ENCODE data around the gene TBC1D9B.

TBC1D9B gene

GRCh38 chr5:179864686-179865085 is 43.0 kb downstream of the TBC1D9B start:
- Histone ChIP-seq H3K9me3 (ENCODE audit: control insufficient read depth, low read length) (no peaks in the 10 kb centered on the region), H2BK120ac (ENCODE audit: low read depth, low read length) (no peak overlapping the region), H2BK12ac (ENCODE audit: low read length in 2 of 2) (no peak overlapping the region), H3K36me3 (ENCODE audit: control insufficient read depth in 1 of 2, insufficient read depth in 2 of 2, low read depth in 1 of 2, low read length in 2 of 2) (peaks cover 75 to 76% of the 10 kb centered on the region in 2 experiments), H4K8ac (ENCODE audit: low read length) (no peak overlapping the region), H3K9ac (ENCODE audit: low read length) (no peak overlapping the region), H3K4me2 (ENCODE audit: low read length, poor library complexity, severe bottlenecking) (no peak overlapping the region), H3K23ac (ENCODE audit: low read length in 2 of 2) (no peak overlapping the region), H2AFZ (ENCODE audit: low read depth, low read length) (no peak overlapping the region), H3K27me3 (ENCODE audit: control insufficient read depth in 1 of 2, insufficient read depth in 1 of 2, low read length in 2 of 2) (no peaks in the 10 kb centered on the region), H2AK5ac (ENCODE audit: low read length, severe bottlenecking) (no peak overlapping the region), H3K79me1 (replicated peaks; ENCODE audit: low read length, poor library complexity, severe bottlenecking) (peaks cover 8% of the 10 kb centered on the region), H3K27ac (ENCODE audit: low read length, poor library complexity, severe bottlenecking) (no peak overlapping the region), H2BK15ac (ENCODE audit: low read depth, poor library complexity, severe bottlenecking) (no peak overlapping the region), H3K4me1 (ENCODE audit: control insufficient read depth, insufficient read depth, low read depth, low read length) (peaks cover 10% of the 10 kb centered on the region), H3K4me3 (ENCODE audit: insufficient read depth in 1 of 2, low read depth in 1 of 2, low read length in 2 of 2) (no peak overlapping the region), H4K91ac (ENCODE audit: low read length) (no peak overlapping the region), H3K4ac (ENCODE audit: low read depth in 1 of 2, low read length in 2 of 2) (no peak overlapping the region), H3K14ac (ENCODE audit: low read length in 2 of 2) (no peak overlapping the region), H2BK5ac (ENCODE audit: low read depth, low read length, poor library complexity, severe bottlenecking) (no peak overlapping the region), H3K18ac (ENCODE audit: low read depth in 1 of 2, low read length in 2 of 2) (no peak overlapping the region)
- WGBS, result 99% methylated on average over 7 of the region's 7 CpGs
- DNase-seq, result no peak

- no peak overlapping the region for H3K4me3 ChIP-seq (ENCODE audit: insufficient read depth in 1 of 2, low read depth in 1 of 2, low read length in 2 of 2)
- peaks cover 64 to 65% of the 10 kb centered on the region in 2 experiments for H3K36me3 ChIP-seq (ENCODE audit: control insufficient read depth in 1 of 2, insufficient read depth in 2 of 2, low read depth in 1 of 2, low read length in 2 of 2)
- H3K27ac ChIP-seq (ENCODE audit: low read length, poor library complexity, severe bottlenecking), result no peak overlapping the region
- H3K4ac ChIP-seq (ENCODE audit: low read depth in 1 of 2, low read length in 2 of 2), result no peak overlapping the region
- H3K27me3 ChIP-seq (ENCODE audit: control insufficient read depth in 1 of 2, insufficient read depth in 1 of 2, low read length in 2 of 2), result no peaks in the 10 kb centered on the region
- no peak overlapping the region for H2AK5ac ChIP-seq (ENCODE audit: low read length, severe bottlenecking)
- no peak overlapping the region for H3K23ac ChIP-seq (ENCODE audit: low read length in 2 of 2)
- H3K4me1 ChIP-seq (ENCODE audit: control insufficient read depth, insufficient read depth, low read depth, low read length), result peaks cover 10% of the 10 kb centered on the region
- H4K91ac ChIP-seq (ENCODE audit: low read length), result no peak overlapping the region
- H3K14ac ChIP-seq (ENCODE audit: low read length in 2 of 2), result no peak overlapping the region
- H3K18ac ChIP-seq (ENCODE audit: low read depth in 1 of 2, low read length in 2 of 2), result no peak overlapping the region
- H2BK12ac ChIP-seq (ENCODE audit: low read length in 2 of 2), result no peak overlapping the region
- H2BK120ac ChIP-seq (ENCODE audit: low read depth, low read length), result no peak overlapping the region
- no peak overlapping the region for H2AFZ ChIP-seq (ENCODE audit: low read depth, low read length)
- H3K4me2 ChIP-seq (ENCODE audit: low read length, poor library complexity, severe bottlenecking), result no peak overlapping the region
- H3K79me1 ChIP-seq (replicated peaks; ENCODE audit: low read length, poor library complexity, severe bottlenecking), result peaks cover 13% of the 10 kb centered on the region
- H3K9me3 ChIP-seq (ENCODE audit: control insufficient read depth, low read length), result no peaks in the 10 kb centered on the region
- no peak overlapping the region for H2BK15ac ChIP-seq (ENCODE audit: low read depth, poor library complexity, severe bottlenecking)
- WGBS, result 96% methylated on average over 31 of the region's 31 CpGs
- no peak overlapping the region for H2BK5ac ChIP-seq (ENCODE audit: low read depth, low read length, poor library complexity, severe bottlenecking)
- no peak overlapping the region for H3K9ac ChIP-seq (ENCODE audit: low read length)
- H4K8ac ChIP-seq (ENCODE audit: low read length), result no peak overlapping the region
- DNase-seq, result no peak
Observed at GRCh38 chr5:179863449-179864085, 44.1 kb downstream of the TBC1D9B start.

- Histone ChIP-seq H2BK15ac (ENCODE audit: low read depth, poor library complexity, severe bottlenecking) (no peak overlapping the region), H3K4me1 (ENCODE audit: control insufficient read depth, insufficient read depth, low read depth, low read length) (peaks cover 10% of the 10 kb centered on the region), H2BK120ac (ENCODE audit: low read depth, low read length) (no peak overlapping the region), H3K18ac (ENCODE audit: low read depth in 1 of 2, low read length in 2 of 2) (no peak overlapping the region), H3K4me3 (ENCODE audit: insufficient read depth in 1 of 2, low read depth in 1 of 2, low read length in 2 of 2) (no peak overlapping the region), H2AK5ac (ENCODE audit: low read length, severe bottlenecking) (no peak overlapping the region), H4K91ac (ENCODE audit: low read length) (no peak overlapping the region), H4K8ac (ENCODE audit: low read length) (no peak overlapping the region), H3K4ac (ENCODE audit: low read depth in 1 of 2, low read length in 2 of 2) (no peak overlapping the region), H3K4me2 (ENCODE audit: low read length, poor library complexity, severe bottlenecking) (no peak overlapping the region), H2AFZ (ENCODE audit: low read depth, low read length) (no peak overlapping the region), H3K9ac (ENCODE audit: low read length) (no peak overlapping the region), H3K27me3 (ENCODE audit: control insufficient read depth in 1 of 2, insufficient read depth in 1 of 2, low read length in 2 of 2) (no peaks in the 10 kb centered on the region), H3K36me3 (ENCODE audit: control insufficient read depth in 1 of 2, insufficient read depth in 2 of 2, low read depth in 1 of 2, low read length in 2 of 2) (peaks cover 59 to 60% of the 10 kb centered on the region in 2 experiments), H3K79me1 (replicated peaks; ENCODE audit: low read length, poor library complexity, severe bottlenecking) (peaks cover 13% of the 10 kb centered on the region), H3K9me3 (ENCODE audit: control insufficient read depth, low read length) (no peaks in the 10 kb centered on the region), H3K14ac (ENCODE audit: low read length in 2 of 2) (no peak overlapping the region), H3K27ac (ENCODE audit: low read length, poor library complexity, severe bottlenecking) (no peak overlapping the region), H2BK5ac (ENCODE audit: low read depth, low read length, poor library complexity, severe bottlenecking) (no peak overlapping the region), H3K23ac (ENCODE audit: low read length in 2 of 2) (no peak overlapping the region), H2BK12ac (ENCODE audit: low read length in 2 of 2) (no peak overlapping the region)
- DNase-seq, result no peak
- 98% methylated on average over 7 of the region's 9 CpGs for WGBS
Observed at GRCh38 chr5:179862891-179863290, 44.8 kb downstream of the TBC1D9B start.

- H2BK12ac ChIP-seq (ENCODE audit: low read length in 2 of 2), result no peak overlapping the region
- H3K23ac ChIP-seq (ENCODE audit: low read length in 2 of 2), result no peak overlapping the region
- H4K8ac ChIP-seq (ENCODE audit: low read length), result no peak overlapping the region
- H3K9ac ChIP-seq (ENCODE audit: low read length), result no peak overlapping the region
- H3K9me3 ChIP-seq (ENCODE audit: control insufficient read depth, low read length), result no peaks in the 10 kb centered on the region
- no peak overlapping the region for H2BK15ac ChIP-seq (ENCODE audit: low read depth, poor library complexity, severe bottlenecking)
- H3K79me1 ChIP-seq (replicated peaks; ENCODE audit: low read length, poor library complexity, severe bottlenecking), result peaks cover 13% of the 10 kb centered on the region
- no peak overlapping the region for H3K14ac ChIP-seq (ENCODE audit: low read length in 2 of 2)
- no peaks in the 10 kb centered on the region for H3K27me3 ChIP-seq (ENCODE audit: control insufficient read depth in 1 of 2, insufficient read depth in 1 of 2, low read length in 2 of 2)
- H3K4me1 ChIP-seq (ENCODE audit: control insufficient read depth, insufficient read depth, low read depth, low read length), result peaks cover 6% of the 10 kb centered on the region
- H3K4me3 ChIP-seq (ENCODE audit: insufficient read depth in 1 of 2, low read depth in 1 of 2, low read length in 2 of 2), result no peak overlapping the region
- no peak overlapping the region for H3K4ac ChIP-seq (ENCODE audit: low read depth in 1 of 2, low read length in 2 of 2)
- H3K18ac ChIP-seq (ENCODE audit: low read depth in 1 of 2, low read length in 2 of 2), result no peak overlapping the region
- no peak overlapping the region for H2BK5ac ChIP-seq (ENCODE audit: low read depth, low read length, poor library complexity, severe bottlenecking)
- peaks cover 53 to 54% of the 10 kb centered on the region in 2 experiments for H3K36me3 ChIP-seq (ENCODE audit: control insufficient read depth in 1 of 2, insufficient read depth in 2 of 2, low read depth in 1 of 2, low read length in 2 of 2)
- no peak overlapping the region for H2BK120ac ChIP-seq (ENCODE audit: low read depth, low read length)
- H2AFZ ChIP-seq (ENCODE audit: low read depth, low read length), result no peak overlapping the region
- no peak overlapping the region for H3K4me2 ChIP-seq (ENCODE audit: low read length, poor library complexity, severe bottlenecking)
- no peak for DNase-seq
- no peak overlapping the region for H2AK5ac ChIP-seq (ENCODE audit: low read length, severe bottlenecking)
- WGBS, result 95% methylated on average over 2 of the region's 2 CpGs
- H3K27ac ChIP-seq (ENCODE audit: low read length, poor library complexity, severe bottlenecking), result no peak overlapping the region
- no peak overlapping the region for H4K91ac ChIP-seq (ENCODE audit: low read length)
Observed at GRCh38 chr5:179862296-179862695, 45.4 kb downstream of the TBC1D9B start.
